Urinary bladder (tissue), 4 donors: ENCODE data around the gene SDK2. TPM values are rescaled to one million over a fixed set of nuclear protein-coding genes. Genes with fewer than 3 reads are reported as not detected.
"Not testable (repeated sequence)": the region's sequence is repeated elsewhere in the genome, so short reads cannot be mapped to it uniquely, and the experiment has no call there.

ENCODE experiments used
- DNase-seq: peaks from one replicate; pipeline ENCODE4 v3.0.0-alpha.2; 2015; ENCODE audit errors: extremely low spot score
- H3K27ac ChIP-seq: one replicate; pipeline ENCODE4 v1.5.1; 2013; ENCODE audit warnings: low read depth, mild to moderate bottlenecking, moderate library complexity
- H3K36me3 ChIP-seq: one replicate; pipeline ENCODE4 v1.6.1; 2013; ENCODE audit warnings: mild to moderate bottlenecking, moderate library complexity; ENCODE audit not compliant: insufficient read depth
- H3K4me1 ChIP-seq: one replicate; pipeline ENCODE4 v1.6.1; 2013; ENCODE audit warnings: mild to moderate bottlenecking, moderate library complexity; ENCODE audit not compliant: insufficient read depth
- H3K4me3 ChIP-seq: one replicate; pipeline ENCODE4 v1.5.1; 2013; ENCODE audit warnings: low read depth, low read length
- WGBS: extraction: QIAGEN DNeasy Blood & Tissue Kit; methylation state at CpG from one replicate; pipeline ENCODE4 v1.1.7; 2013; 5-methylcytosine and 5-hydroxymethylcytosine counted together
- polyA plus RNA-seq: library from polyadenylated mRNA; stranded (reverse); fragments of 200-250 nt; gene quantifications from one replicate; pipeline ENCODE4 v1.2.3, GENCODE V29; 2013
- total RNA-seq: library from RNA; depleted of rRNA; stranded (reverse); fragments of >200 nt; gene quantifications from one replicate; pipeline ENCODE4 v1.2.3, GENCODE V29; 2014
- donor health status: healthy with polysubstance abuse.
- donor health status: healthy.

Gene SDK2
- total and polyA plus RNA-seq, 2 donors, result 0.61 to 5.0 TPM

GRCh38 chr17:73476890-73477350, 167.3 kb downstream of the SDK2 start:
- no peaks in the 10 kb centered on the region for H3K36me3 ChIP-seq
- WGBS, result 53% methylated on average over 13 of the region's 13 CpGs
- no peak for DNase-seq
- H3K4me3 ChIP-seq, result no peak overlapping the region
- H3K4me1 ChIP-seq, result no peaks in the 10 kb centered on the region
- H3K27ac ChIP-seq, result no peak overlapping the region

GRCh38 chr17:73474370-73474988, 169.8 kb downstream of the SDK2 start:
- 25% methylated on average over 12 of the region's 12 CpGs for WGBS
- Histone ChIP-seq H3K4me3 (no peak overlapping the region), H3K4me1 (no peaks in the 10 kb centered on the region), H3K36me3 (no peaks in the 10 kb centered on the region), H3K27ac (no peak overlapping the region)
- DNase-seq, result peak; percentile 40

GRCh38 chr17:73472715-73473114, 171.5 kb downstream of the SDK2 start:
- H3K4me1 ChIP-seq, H3K27ac ChIP-seq, DNase-seq, H3K36me3 ChIP-seq, H3K4me3 ChIP-seq: not testable (repeated sequence)
- WGBS, result 85% methylated on average over 8 of the region's 8 CpGs

- Histone ChIP-seq H3K4me1 (no peaks in the 10 kb centered on the region), H3K27ac (no peak overlapping the region), H3K36me3 (no peaks in the 10 kb centered on the region), H3K4me3 (no peak overlapping the region)
- 95% methylated on average over 12 of the region's 12 CpGs for WGBS
- DNase-seq, result no peak
Observed at GRCh38 chr17:73471924-73472323, 172.3 kb downstream of the SDK2 start.

- Histone ChIP-seq H3K4me1 (no peaks in the 10 kb centered on the region), H3K27ac (no peak overlapping the region), H3K36me3 (no peaks in the 10 kb centered on the region), H3K4me3 (no peak overlapping the region)
- DNase-seq, result no peak
- WGBS, result 83% methylated on average over 7 of the region's 7 CpGs
Observed at GRCh38 chr17:73470316-73470826, 173.9 kb downstream of the SDK2 start.

- no peaks in the 10 kb centered on the region for H3K4me1 ChIP-seq
- no peaks in the 10 kb centered on the region for H3K36me3 ChIP-seq
- H3K27ac ChIP-seq, result no peak overlapping the region
- H3K4me3 ChIP-seq, result no peak overlapping the region
- WGBS, result 90% methylated on average over 4 of the region's 4 CpGs
- DNase-seq, result no peak
Observed at GRCh38 chr17:73469311-73469710, 174.9 kb downstream of the SDK2 start.

GRCh38 chr17:73468221-73468620, 176.0 kb downstream of the SDK2 start:
- H3K4me3 ChIP-seq, result no peak overlapping the region
- H3K36me3 ChIP-seq, result no peaks in the 10 kb centered on the region
- no peak overlapping the region for H3K27ac ChIP-seq
- no peaks in the 10 kb centered on the region for H3K4me1 ChIP-seq
- 87% methylated on average over 5 of the region's 5 CpGs for WGBS
- DNase-seq, result no peak

GRCh38 chr17:73467651-73468050, 176.6 kb downstream of the SDK2 start:
- Histone ChIP-seq H3K4me3 (no peak overlapping the region), H3K27ac (no peak overlapping the region), H3K36me3 (no peaks in the 10 kb centered on the region), H3K4me1 (no peaks in the 10 kb centered on the region)
- WGBS, result 80% methylated on average over 6 of the region's 6 CpGs
- no peak for DNase-seq

- H3K27ac ChIP-seq, result no peak overlapping the region
- DNase-seq, result no peak
- 86% methylated on average over 15 of the region's 15 CpGs for WGBS
- no peaks in the 10 kb centered on the region for H3K36me3 ChIP-seq
- H3K4me3 ChIP-seq, result no peak overlapping the region
- no peaks in the 10 kb centered on the region for H3K4me1 ChIP-seq
Observed at GRCh38 chr17:73466704-73467433, 177.4 kb downstream of the SDK2 start.

GRCh38 chr17:73465953-73466230, 178.4 kb downstream of the SDK2 start:
- DNase-seq, result no peak

GRCh38 chr17:73465130-73465952, 178.9 kb downstream of the SDK2 start:
- no peak overlapping the region for H3K4me3 ChIP-seq
- DNase-seq, result no peak
- 64% methylated on average over 9 of the region's 9 CpGs for WGBS

More at GRCh38 chr17:73465953-73466230, 178.4 kb downstream of the SDK2 start:
- Histone ChIP-seq H3K27ac (no peak overlapping the region), H3K36me3 (no peaks in the 10 kb centered on the region), H3K4me3 (no peak overlapping the region), H3K4me1 (no peaks in the 10 kb centered on the region)
- 87% methylated on average over 2 of the region's 2 CpGs for WGBS

GRCh38 chr17:73464447-73464846, 179.8 kb downstream of the SDK2 start:
- Histone ChIP-seq H3K27ac (no peak overlapping the region), H3K36me3 (no peaks in the 10 kb centered on the region), H3K4me3 (no peak overlapping the region), H3K4me1 (no peaks in the 10 kb centered on the region)
- no peak for DNase-seq
- 96% methylated on average over 4 of the region's 4 CpGs for WGBS

More at GRCh38 chr17:73465130-73465952, 178.9 kb downstream of the SDK2 start:
- Histone ChIP-seq H3K27ac (no peak overlapping the region), H3K36me3 (no peaks in the 10 kb centered on the region), H3K4me1 (no peaks in the 10 kb centered on the region)

- no peak for DNase-seq
- no peaks in the 10 kb centered on the region for H3K36me3 ChIP-seq
- WGBS, result 82% methylated on average over 5 of the region's 5 CpGs
Observed at GRCh38 chr17:73463821-73464220, 180.4 kb downstream of the SDK2 start.

More at GRCh38 chr17:73463821-73464220, 180.4 kb downstream of the SDK2 start:
- H3K4me3 ChIP-seq, result no peak overlapping the region
- no peaks in the 10 kb centered on the region for H3K4me1 ChIP-seq
- no peak overlapping the region for H3K27ac ChIP-seq
